Uterus (tissue), 2 donors: ENCODE results near the gene RALGPS1.

Source experiments
- CTCF ChIP-seq, 4 experiments: fragments of 200-600 bp in 2 of 4; fragments of 450-650 bp in 2 of 4; sonication (generic) in 2 of 4; IDR thresholded peaks; one replicate each; pipeline ENCODE4 v1.5.1; 2016 to 2019; ENCODE audit warnings: antibody characterized with exemption in 4 of 4, mild to moderate bottlenecking in 2 of 4, moderate library complexity in 1 of 4
- POLR2A ChIP-seq, 2 donors: fragments of 450-650 bp; IDR thresholded peaks; one replicate each; pipeline ENCODE4 v1.6.1; 2016; ENCODE audit warnings: antibody characterized with exemption in 2 of 2, mild to moderate bottlenecking in 1 of 2, moderate library complexity in 1 of 2

GRCh38 chr9:127258606-127259471, 344.3 kb downstream of the RALGPS1 start:
- no peak for TF ChIP-seq CTCF (IDR thresholded peaks at IDR 0.05)
- TF ChIP-seq POLR2A (IDR thresholded peaks at IDR 0.05), result no peak
